ENCODE data around the gene HOXB9. TPM values are rescaled to one million over a fixed set of nuclear protein-coding genes. Genes with fewer than 3 reads are reported as not detected.

HOXB9 gene
- total RNA-seq, 1 experiment from 2014 or later: 1.4 TPM

- peaks cover 6% of the 10 kb centered on the region for H3K4me1 Mint-ChIP-seq (ENCODE audit: insufficient read depth, unreplicated experiment)
- no peak overlapping the region for H3K27ac Mint-ChIP-seq (ENCODE audit: low read depth, unreplicated experiment)
- H3K9me3 Mint-ChIP-seq (ENCODE audit: unreplicated experiment): no peaks in the 10 kb centered on the region
- intact Hi-C loops (cut with micrococcal nuclease): no loop called here
- TF ChIP-seq CTCF (IDR thresholded peaks at IDR 0.05; ENCODE audit: unreplicated experiment): no peak
- H3K27me3 Mint-ChIP-seq (ENCODE audit: insufficient read depth, unreplicated experiment): peaks cover 78% of the 10 kb centered on the region
- no peak overlapping the region for H3K4me3 Mint-ChIP-seq (ENCODE audit: unreplicated experiment)
- ChIA-PET CTCF (interaction anchor here (0.6 to 0.8 kb wide), 5 partner anchors 15 to 390 kb away, joined by 3 to 4 read pairs (median 3); no protein-coding TSS in a partner anchor), POLR2A (interaction anchor here (0.6 kb wide), 1 partner anchor 29 kb away, joined by 3 read pairs; no protein-coding TSS in a partner anchor)
- H3K36me3 Mint-ChIP-seq (ENCODE audit: insufficient read depth, unreplicated experiment): no peaks in the 10 kb centered on the region
- DNase-seq (ENCODE audit: unreplicated experiment): no peak
- BruUV-seq (replicated peaks): no TSS peak
Measured at GRCh38 chr17:48647103-48647962, 21.2 kb upstream of the HOXB9 start.

- intact Hi-C loops (cut with micrococcal nuclease): no loop called here
Measured at GRCh38 chr17:48646183-48647102, 20.3 kb upstream of the HOXB9 start.

GRCh38 chr17:48645639-48646182 is 19.6 kb upstream of the HOXB9 start:
- intact Hi-C loops (cut with micrococcal nuclease): no loop called here
- DNase-seq (ENCODE audit: unreplicated experiment): no peak
- Mint-ChIP-seq H3K4me3 (ENCODE audit: unreplicated experiment) (no peak overlapping the region), H3K27ac (ENCODE audit: low read depth, unreplicated experiment) (no peak overlapping the region), H3K27me3 (ENCODE audit: insufficient read depth, unreplicated experiment) (peaks cover 94% of the 10 kb centered on the region), H3K9me3 (ENCODE audit: unreplicated experiment) (no peaks in the 10 kb centered on the region), H3K36me3 (ENCODE audit: insufficient read depth, unreplicated experiment) (no peaks in the 10 kb centered on the region), H3K4me1 (ENCODE audit: insufficient read depth, unreplicated experiment) (peaks cover 6% of the 10 kb centered on the region)
- ChIA-PET CTCF (no interaction called here), POLR2A (no interaction called here)
- TF ChIP-seq CTCF (IDR thresholded peaks at IDR 0.05; ENCODE audit: unreplicated experiment): no peak
- BruUV-seq (replicated peaks): no TSS peak

More at GRCh38 chr17:48646183-48647102, 20.3 kb upstream of the HOXB9 start:
- H3K4me1 Mint-ChIP-seq (ENCODE audit: insufficient read depth, unreplicated experiment): peaks cover 6% of the 10 kb centered on the region
- no peak for DNase-seq (ENCODE audit: unreplicated experiment)
- no peaks in the 10 kb centered on the region for H3K9me3 Mint-ChIP-seq (ENCODE audit: unreplicated experiment)
- H3K27ac Mint-ChIP-seq (ENCODE audit: low read depth, unreplicated experiment): no peak overlapping the region
- ChIA-PET CTCF (no interaction called here), POLR2A (no interaction called here)
- no peak for TF ChIP-seq CTCF (IDR thresholded peaks at IDR 0.05; ENCODE audit: unreplicated experiment)
- H3K4me3 Mint-ChIP-seq (ENCODE audit: unreplicated experiment): no peak overlapping the region
- BruUV-seq (replicated peaks): no TSS peak
- H3K27me3 Mint-ChIP-seq (ENCODE audit: insufficient read depth, unreplicated experiment): peaks cover 87% of the 10 kb centered on the region
- no peaks in the 10 kb centered on the region for H3K36me3 Mint-ChIP-seq (ENCODE audit: insufficient read depth, unreplicated experiment)

Data from MCF 10A (cell line).